HUDEP-2 (cell line): Measurements from ENCODE around the gene SLC1A2.

Experiments
- DNase-seq, 76 experiments: peaks; one replicate each; lab custom pipeline; 2025; ENCODE audit not compliant: unreplicated experiment in 76 of 76; lab: John Stamatoyannopoulos, UW

The SLC1A2 gene

GRCh38 chr11:35377262-35377661 lies 42.1 kb downstream of the SLC1A2 start:
- DNase-seq, result no peak

GRCh38 chr11:35376613-35377012 lies 42.7 kb downstream of the SLC1A2 start:
- no peak for DNase-seq

GRCh38 chr11:35376118-35376510 lies 43.2 kb downstream of the SLC1A2 start:
- DNase-seq, result no peak

DNA sequence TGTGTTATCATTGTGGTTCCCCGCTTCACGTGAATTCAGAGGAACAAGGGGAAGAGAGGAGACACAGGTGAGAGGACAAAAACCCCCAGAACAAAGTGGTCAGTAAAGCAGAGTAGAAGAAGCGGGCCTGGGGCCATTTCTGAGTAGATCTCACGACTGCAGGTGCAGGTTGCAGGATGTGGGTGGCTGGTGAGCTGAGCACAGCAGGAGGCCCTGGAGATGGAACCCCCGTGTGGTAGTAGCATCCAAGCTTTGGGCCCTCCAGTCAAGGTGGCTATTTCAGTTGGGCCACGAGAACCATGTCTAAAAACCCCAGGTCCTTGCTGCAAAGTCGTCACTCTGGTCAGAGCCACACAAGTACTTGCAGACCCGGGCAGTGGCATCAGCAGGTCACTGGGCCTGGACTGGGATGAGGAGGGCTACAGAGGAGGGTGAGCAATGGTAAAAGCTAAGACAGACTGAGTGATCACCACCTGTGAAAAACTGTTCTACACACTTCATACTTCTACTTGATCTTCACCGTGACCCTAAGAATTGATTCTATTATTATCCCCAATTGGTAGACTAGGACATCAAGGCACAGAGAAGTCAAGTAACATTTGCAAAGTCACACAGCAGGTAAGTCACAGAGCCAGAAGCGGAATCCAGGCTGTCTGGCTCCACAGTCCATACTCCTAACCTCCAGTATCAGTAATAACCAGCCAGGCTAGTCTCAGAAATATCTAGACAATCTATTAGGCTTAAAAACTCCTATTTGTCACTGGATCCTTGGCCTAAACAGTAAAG lies 43.8 kb downstream of the SLC1A2 start:
- no peak for DNase-seq

GRCh38 chr11:35373284-35373933 lies 45.9 kb downstream of the SLC1A2 start:
- DNase-seq, result no peak

DNA sequence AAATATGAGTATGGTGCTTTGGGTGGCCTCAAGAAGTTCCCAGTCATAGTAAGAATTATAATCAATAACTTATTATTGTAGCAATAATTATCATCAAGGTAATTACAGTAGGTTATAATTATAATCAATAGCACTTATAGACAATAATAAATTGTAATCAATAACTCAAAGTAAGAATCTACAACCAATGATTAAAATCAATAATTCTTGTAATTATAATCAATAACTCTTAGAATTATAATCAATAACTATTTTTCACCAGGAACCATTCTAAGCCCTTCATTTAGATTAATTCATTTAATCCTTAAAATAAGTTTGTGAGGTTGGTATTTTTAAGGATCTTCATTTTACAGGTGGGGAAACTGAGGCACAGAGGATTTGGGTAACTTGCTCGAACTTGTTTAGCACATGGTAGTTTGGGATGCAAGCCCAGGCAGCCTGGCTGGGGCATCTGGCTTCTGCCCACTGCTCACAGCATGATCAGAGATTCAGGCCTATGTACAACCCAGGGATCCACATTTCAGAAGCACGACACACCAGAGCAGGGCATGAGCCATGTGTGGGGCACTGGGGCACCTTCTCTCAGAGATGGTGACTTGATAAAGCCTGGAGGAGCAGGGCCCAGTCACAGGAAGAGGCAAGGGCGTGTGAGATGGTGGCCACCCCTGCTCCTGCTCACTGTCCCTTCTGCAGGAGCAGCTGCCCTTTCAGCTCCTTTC lies 46.6 kb downstream of the SLC1A2 start:
- DNase-seq, result no peak

- DNase-seq, result no peak
Observed at GRCh38 chr11:35367491-35367890, 51.9 kb downstream of the SLC1A2 start.

- no peak for DNase-seq
Observed at GRCh38 chr11:35366798-35367197, 52.6 kb downstream of the SLC1A2 start.

DNA sequence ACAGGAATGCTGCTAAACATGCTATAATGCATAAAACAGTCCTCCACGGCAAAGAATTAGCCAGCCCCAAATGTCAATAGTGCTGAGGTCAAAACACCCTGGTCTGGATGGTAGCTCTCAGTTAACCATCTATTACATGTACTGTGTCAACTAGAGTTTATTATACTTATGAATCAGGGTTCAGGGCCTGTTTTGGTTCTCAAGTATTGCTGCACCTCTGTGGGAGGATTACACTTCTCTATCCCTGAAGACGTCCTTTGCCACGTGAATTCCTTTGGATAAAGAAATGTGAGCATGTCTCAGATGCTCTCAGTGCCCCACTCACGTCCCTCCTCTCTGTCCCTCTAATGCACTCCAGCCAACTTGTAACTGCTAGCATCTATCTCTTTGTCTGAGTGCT lies 53.4 kb downstream of the SLC1A2 start:
- DNase-seq, result no peak

- DNase-seq, result no peak
Observed at GRCh38 chr11:35365395-35365794, 54.0 kb downstream of the SLC1A2 start.

DNA sequence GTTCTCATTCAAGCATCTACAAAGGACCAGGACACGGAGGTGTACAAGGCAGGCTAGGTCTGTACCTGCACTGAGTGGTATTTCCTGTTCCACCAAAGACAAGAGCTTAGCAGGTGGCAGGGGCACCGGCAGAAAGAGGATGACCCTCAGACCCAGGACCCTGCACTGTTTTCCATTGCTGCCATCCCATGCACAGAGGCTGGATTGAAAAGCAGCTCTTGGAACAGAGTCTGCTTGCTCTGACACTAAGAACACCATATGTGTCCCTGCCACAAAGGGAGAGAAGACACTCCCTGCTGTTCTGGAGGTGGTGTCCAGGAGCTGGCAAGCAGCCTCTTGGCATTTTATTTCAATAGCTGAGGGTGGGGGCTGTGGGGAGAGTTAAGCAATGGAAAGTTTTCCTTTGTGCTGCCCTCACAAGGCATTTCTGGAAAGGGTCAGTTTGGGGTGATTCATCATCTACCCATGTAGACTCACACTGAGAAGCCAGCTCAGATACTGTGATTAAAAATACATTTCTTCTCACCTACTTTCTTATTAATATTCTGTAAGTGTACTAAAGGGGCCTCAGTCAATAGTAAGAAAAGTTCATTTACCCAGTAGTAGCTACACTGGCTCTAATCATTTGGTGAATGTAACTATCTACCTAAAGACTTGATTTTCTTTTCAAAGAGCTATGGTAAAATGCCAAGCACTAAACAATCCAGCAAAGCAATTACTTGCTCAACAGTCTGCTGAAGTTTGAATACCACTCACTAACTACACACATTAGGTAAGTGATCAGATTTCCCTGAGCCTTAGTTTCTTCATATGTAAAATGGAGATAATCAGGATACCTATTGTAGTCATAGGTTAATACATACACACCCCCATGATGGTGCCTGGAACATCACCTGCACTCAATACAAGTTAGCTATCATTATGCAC lies 55.2 kb downstream of the SLC1A2 start:
- no peak for DNase-seq

- no peak for DNase-seq
Observed at GRCh38 chr11:35363246-35363801, 56.0 kb downstream of the SLC1A2 start.

GRCh38 chr11:35362521-35362980 lies 56.8 kb downstream of the SLC1A2 start:
- no peak for DNase-seq

- DNase-seq, result no peak
Observed at GRCh38 chr11:35360055-35360530, 59.3 kb downstream of the SLC1A2 start.

- DNase-seq, result no peak
Observed at GRCh38 chr11:35359321-35360054, 59.9 kb downstream of the SLC1A2 start.

DNA sequence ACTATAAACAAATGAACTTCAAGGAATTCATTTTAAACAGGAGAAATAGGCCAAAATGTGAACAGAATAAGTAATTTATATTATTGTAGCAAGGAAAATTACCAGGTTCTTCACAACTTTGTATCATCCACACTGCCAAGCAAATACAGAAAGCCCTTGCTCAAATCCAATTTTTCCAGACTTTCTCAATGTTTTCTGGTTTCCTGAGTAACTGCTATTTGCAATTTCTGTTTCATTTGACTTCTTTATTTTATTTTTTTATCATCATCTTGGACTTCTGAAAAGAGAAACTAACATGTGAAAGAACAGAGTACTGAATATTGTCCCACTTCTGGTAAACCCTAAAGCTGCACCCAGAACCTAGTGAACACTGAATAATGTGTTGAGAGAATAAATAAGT lies 61.0 kb downstream of the SLC1A2 start:
- DNase-seq, result no peak

- DNase-seq, result no peak
Observed at GRCh38 chr11:35357923-35358322, 61.4 kb downstream of the SLC1A2 start.

GRCh38 chr11:35355102-35355749 lies 64.1 kb downstream of the SLC1A2 start:
- no peak for DNase-seq

GRCh38 chr11:35354644-35355043 lies 64.7 kb downstream of the SLC1A2 start:
- DNase-seq, result no peak
